Mesothelial cell of epicardium (in vitro differentiated cells): ENCODE measurements around the gene TMEM163. TPM values are rescaled to one million over a fixed set of nuclear protein-coding genes. Genes with fewer than 3 reads are reported as not detected.

ENCODE experiments used
- DNase-seq, 2 experiments: peaks; one replicate each; pipeline ENCODE4 v3.0.0; 2021; ENCODE audit warnings: low spot score in 2 of 2; ENCODE audit not compliant: unreplicated experiment in 2 of 2
- H3K27ac Mint-ChIP-seq: 2 replicates; pipeline ENCODE4 v1.8.0; 2021; ENCODE audit warnings: mixed read lengths
- H3K27me3 Mint-ChIP-seq: 2 replicates; pipeline ENCODE4 v1.8.0; 2021; ENCODE audit warnings: low read depth, mixed read lengths
- H3K36me3 Mint-ChIP-seq: 2 replicates; pipeline ENCODE4 v1.8.0; 2021; ENCODE audit warnings: mixed read lengths
- H3K4me1 Mint-ChIP-seq: 2 replicates; pipeline ENCODE4 v1.8.0; 2021; ENCODE audit warnings: mixed read lengths
- H3K4me3 Mint-ChIP-seq: 2 replicates; pipeline ENCODE4 v1.8.0; 2021; ENCODE audit warnings: mild to moderate bottlenecking, moderate library complexity, mixed read lengths
- H3K9me3 Mint-ChIP-seq: 2 replicates; pipeline ENCODE4 v1.8.0; 2021; ENCODE audit warnings: mixed read lengths
- total RNA-seq: library from RNA; stranded (reverse); gene quantifications from 3 replicates; pipeline ENCODE4 v1.2.1, GENCODE V29; 2021
- TF ChIP-seq, protein P1 (sequence below): fragments of 200-600 bp; sonication (generic); IDR thresholded peaks from one replicate; pipeline ENCODE4 v1.5.0; 2021; ENCODE audit warnings: antibody characterized with exemption; ENCODE audit not compliant: unreplicated experiment

TMEM163 gene
- total RNA-seq, 1 donor from 2014 or later, result 0.47 TPM

DNA sequence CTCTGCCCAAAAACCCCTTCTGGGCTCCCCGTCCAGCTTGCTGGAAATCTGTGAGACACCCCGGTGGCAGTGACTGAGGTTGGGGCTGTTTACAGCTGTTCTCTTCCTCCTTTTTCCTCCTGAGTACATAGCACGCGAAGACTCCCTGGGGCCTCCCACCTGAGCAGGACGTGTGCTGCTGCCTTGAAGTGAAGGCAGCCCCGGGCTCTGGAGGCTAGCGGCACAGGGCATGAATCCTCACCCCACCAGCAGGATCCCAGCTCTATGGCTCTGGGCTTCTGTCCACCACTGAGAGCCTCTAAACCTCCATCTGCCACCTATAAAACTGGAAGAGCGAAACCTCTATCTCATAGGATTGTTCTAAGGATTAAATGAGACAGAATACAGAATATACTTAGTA, 182.5 kb downstream of the TMEM163 start:
- TF ChIP-seq, protein P1, sequence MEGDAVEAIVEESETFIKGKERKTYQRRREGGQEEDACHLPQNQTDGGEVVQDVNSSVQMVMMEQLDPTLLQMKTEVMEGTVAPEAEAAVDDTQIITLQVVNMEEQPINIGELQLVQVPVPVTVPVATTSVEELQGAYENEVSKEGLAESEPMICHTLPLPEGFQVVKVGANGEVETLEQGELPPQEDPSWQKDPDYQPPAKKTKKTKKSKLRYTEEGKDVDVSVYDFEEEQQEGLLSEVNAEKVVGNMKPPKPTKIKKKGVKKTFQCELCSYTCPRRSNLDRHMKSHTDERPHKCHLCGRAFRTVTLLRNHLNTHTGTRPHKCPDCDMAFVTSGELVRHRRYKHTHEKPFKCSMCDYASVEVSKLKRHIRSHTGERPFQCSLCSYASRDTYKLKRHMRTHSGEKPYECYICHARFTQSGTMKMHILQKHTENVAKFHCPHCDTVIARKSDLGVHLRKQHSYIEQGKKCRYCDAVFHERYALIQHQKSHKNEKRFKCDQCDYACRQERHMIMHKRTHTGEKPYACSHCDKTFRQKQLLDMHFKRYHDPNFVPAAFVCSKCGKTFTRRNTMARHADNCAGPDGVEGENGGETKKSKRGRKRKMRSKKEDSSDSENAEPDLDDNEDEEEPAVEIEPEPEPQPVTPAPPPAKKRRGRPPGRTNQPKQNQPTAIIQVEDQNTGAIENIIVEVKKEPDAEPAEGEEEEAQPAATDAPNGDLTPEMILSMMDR, result no peak
- no peak overlapping the region for H3K27ac Mint-ChIP-seq
- peaks cover 4% of the 10 kb centered on the region for H3K27me3 Mint-ChIP-seq
- H3K4me3 Mint-ChIP-seq, result no peak overlapping the region
- H3K4me1 Mint-ChIP-seq, result no peaks in the 10 kb centered on the region
- no peak for DNase-seq
- H3K36me3 Mint-ChIP-seq, result no peaks in the 10 kb centered on the region
- H3K9me3 Mint-ChIP-seq, result no peaks in the 10 kb centered on the region

DNA sequence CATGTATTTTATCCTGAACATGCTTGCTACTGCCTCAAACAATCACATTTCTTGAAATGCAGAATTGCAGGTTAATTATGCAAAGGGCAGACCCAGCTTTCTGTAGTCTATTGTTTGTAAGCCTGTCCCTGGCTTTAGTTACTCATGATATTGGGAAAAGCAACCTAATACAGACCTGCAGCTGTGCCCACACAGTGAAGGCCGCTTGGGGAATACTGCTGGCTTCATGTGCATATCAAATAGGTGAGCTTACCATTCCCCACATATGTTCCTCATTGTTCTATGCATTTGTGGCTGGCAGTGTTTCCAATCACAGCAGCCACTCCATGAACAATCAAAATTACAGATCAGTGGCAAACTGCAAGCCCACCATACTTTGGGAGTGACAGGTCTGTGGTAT, 186.3 kb downstream of the TMEM163 start:
- peaks cover 4% of the 10 kb centered on the region for H3K27me3 Mint-ChIP-seq
- H3K27ac Mint-ChIP-seq, result no peak overlapping the region
- no peak overlapping the region for H3K4me3 Mint-ChIP-seq
- no peak for DNase-seq
- no peaks in the 10 kb centered on the region for H3K9me3 Mint-ChIP-seq
- TF ChIP-seq, protein P1, result no peak
- H3K4me1 Mint-ChIP-seq, result peaks cover under 1% of the 10 kb centered on the region
- H3K36me3 Mint-ChIP-seq, result no peaks in the 10 kb centered on the region

DNA sequence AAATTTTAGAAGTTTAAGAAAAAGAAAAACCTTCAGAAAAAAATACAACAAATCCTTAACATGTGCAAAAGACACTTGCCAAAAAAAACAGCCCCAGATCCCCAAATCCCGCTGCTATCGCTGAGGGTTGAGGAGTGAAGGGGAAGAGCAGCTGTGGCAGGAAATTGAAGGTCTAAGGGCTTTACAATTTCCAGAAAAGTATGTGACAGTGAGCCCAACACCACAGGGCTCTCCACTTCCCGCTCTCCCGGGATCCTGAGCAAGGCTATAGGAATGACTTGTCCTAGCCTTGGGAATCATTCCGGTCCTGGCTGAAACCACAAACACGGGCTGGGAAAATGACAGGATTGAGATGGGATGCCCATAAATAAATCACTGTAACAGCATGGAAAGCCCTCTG, 191.4 kb downstream of the TMEM163 start:
- peaks cover 25% of the 10 kb centered on the region for H3K27me3 Mint-ChIP-seq
- no peak for DNase-seq
- H3K4me3 Mint-ChIP-seq, result no peak overlapping the region
- peaks cover 7% of the 10 kb centered on the region for H3K4me1 Mint-ChIP-seq
- no peaks in the 10 kb centered on the region for H3K9me3 Mint-ChIP-seq
- H3K36me3 Mint-ChIP-seq, result no peaks in the 10 kb centered on the region
- no peak overlapping the region for H3K27ac Mint-ChIP-seq
- TF ChIP-seq, protein P1, result no peak

DNA sequence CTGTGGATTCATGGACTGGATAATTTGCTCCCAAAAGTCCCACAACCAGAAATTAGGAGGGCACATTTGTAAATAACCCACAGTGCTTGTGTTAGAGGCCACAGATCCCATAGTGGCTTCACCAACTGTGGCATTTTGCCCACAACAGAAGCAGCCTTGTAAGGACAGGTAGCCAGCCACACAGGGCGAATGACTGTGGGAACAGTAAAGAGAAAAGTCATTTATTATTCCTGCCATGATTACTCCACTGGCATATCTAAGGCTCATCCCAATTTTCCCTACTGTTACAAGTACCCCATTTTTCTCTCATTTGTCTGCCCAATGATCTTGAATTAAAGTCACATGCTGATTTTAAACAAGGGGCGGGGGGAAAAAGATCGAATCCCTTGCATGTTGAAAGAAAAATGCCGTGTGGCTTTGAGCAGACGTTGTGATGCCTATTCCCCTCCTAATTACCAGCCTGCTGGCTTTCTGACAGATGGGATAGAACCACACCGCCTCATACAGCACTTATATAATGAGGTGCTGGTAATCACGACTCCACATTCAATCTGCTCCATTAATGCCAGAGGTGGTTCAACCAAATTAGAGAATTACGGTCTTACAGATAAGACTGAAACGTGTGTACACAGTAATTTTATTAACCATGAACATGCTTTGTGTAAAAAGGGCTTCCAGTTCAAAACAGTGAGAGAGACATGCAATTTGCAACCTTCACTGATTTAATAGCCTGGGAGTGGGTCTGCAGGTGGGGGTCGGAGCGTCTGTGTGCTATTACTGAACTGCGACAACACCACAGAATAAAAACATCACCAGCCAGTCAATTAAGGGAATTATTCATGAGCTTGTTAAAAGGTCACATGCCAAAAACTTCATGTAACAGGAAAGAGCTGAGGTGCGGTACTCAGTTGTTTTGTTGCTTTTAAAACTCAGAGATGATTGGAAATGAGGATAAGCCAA, 196.0 kb downstream of the TMEM163 start:
- TF ChIP-seq, protein P1, result no peak
- H3K4me1 Mint-ChIP-seq, result peaks cover 7% of the 10 kb centered on the region
- no peak overlapping the region for H3K27ac Mint-ChIP-seq
- DNase-seq, result no peak
- H3K36me3 Mint-ChIP-seq, result no peaks in the 10 kb centered on the region
- H3K9me3 Mint-ChIP-seq, result no peaks in the 10 kb centered on the region
- no peak overlapping the region for H3K4me3 Mint-ChIP-seq
- H3K27me3 Mint-ChIP-seq, result peaks cover 35% of the 10 kb centered on the region

DNA sequence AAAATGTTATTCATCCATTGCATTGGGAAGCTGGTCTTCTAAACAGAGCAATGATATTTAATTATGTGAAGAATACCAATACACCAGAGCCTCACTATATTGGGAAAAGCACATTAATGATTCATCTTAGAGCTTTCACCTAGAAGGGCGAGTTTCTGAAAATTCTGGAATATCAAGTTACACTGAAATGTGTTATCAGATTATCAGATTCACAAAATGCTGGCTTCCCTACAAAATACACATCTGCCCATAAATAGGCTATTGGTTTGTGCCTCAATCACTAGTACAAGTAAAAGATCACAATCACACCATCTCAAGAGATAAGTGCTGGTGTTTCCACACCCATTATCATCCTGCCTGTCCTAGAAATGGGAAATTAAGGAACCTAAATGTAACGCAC, 200.7 kb downstream of the TMEM163 start:
- no peak overlapping the region for H3K4me3 Mint-ChIP-seq
- peaks cover 19% of the 10 kb centered on the region for H3K27me3 Mint-ChIP-seq
- no peaks in the 10 kb centered on the region for H3K36me3 Mint-ChIP-seq
- no peaks in the 10 kb centered on the region for H3K9me3 Mint-ChIP-seq
- peaks cover 3% of the 10 kb centered on the region for H3K4me1 Mint-ChIP-seq
- DNase-seq, result no peak
- H3K27ac Mint-ChIP-seq, result no peak overlapping the region
- TF ChIP-seq, protein P1, result no peak
